Measurements from ENCODE around the gene SEBOX.
"Not testable (repeated sequence)": the region's sequence is repeated elsewhere in the genome, so short reads cannot be mapped to it uniquely, and the experiment has no call there.

The SEBOX gene

GRCh38 chr17:28340374-28340773 is 24.6 kb downstream of the SEBOX start:
- DNase-seq (ENCODE audit: low spot score), result no peak

- no peak for DNase-seq (ENCODE audit: low spot score)
Measured at GRCh38 chr17:28339431-28339830, 25.6 kb downstream of the SEBOX start.

- DNase-seq (ENCODE audit: low spot score), result not testable (repeated sequence)
Measured at GRCh38 chr17:28338769-28339212, 26.2 kb downstream of the SEBOX start.

GRCh38 chr17:28338056-28338768 is 26.8 kb downstream of the SEBOX start:
- DNase-seq (ENCODE audit: low spot score), result no peak

GRCh38 chr17:28335959-28336871 is 28.8 kb downstream of the SEBOX start:
- DNase-seq (ENCODE audit: low spot score), result peak; percentile 75

- peak; percentile 96 for DNase-seq (ENCODE audit: low spot score)
Measured at GRCh38 chr17:28335201-28335958, 29.6 kb downstream of the SEBOX start, which contains the start of the genes IFT20 and TNFAIP1. IFT20 (minus strand) TSS chr17:28335472; CDS start chr17:28331985, 3,487 bp downstream. TNFAIP1 (plus strand) TSS chr17:28335761; CDS start chr17:28339522, 3,761 bp downstream.

GRCh38 chr17:28334666-28335200 is 30.3 kb downstream of the SEBOX start:
- DNase-seq (ENCODE audit: low spot score), result no peak

GRCh38 chr17:28334171-28334570 is 30.8 kb downstream of the SEBOX start:
- DNase-seq (ENCODE audit: low spot score), result no peak

- no peak for DNase-seq (ENCODE audit: low spot score)
Measured at GRCh38 chr17:28333083-28333746, 31.8 kb downstream of the SEBOX start.

- DNase-seq (ENCODE audit: low spot score), result no peak
Measured at GRCh38 chr17:28331891-28332420, 33.0 kb downstream of the SEBOX start.

GRCh38 chr17:28330671-28331070 is 34.3 kb downstream of the SEBOX start:
- DNase-seq (ENCODE audit: low spot score), result no peak

GRCh38 chr17:28328325-28328724 is 36.7 kb downstream of the SEBOX start:
- DNase-seq (ENCODE audit: low spot score), result peak; percentile 35

GRCh38 chr17:28327709-28328108 is 37.3 kb downstream of the SEBOX start:
- DNase-seq (ENCODE audit: low spot score), result no peak

GRCh38 chr17:28327031-28327607 is 37.9 kb downstream of the SEBOX start:
- DNase-seq (ENCODE audit: low spot score), result no peak

- DNase-seq (ENCODE audit: low spot score), result no peak
Measured at GRCh38 chr17:28326114-28326513, 38.9 kb downstream of the SEBOX start.

- DNase-seq (ENCODE audit: low spot score), result no peak
Measured at GRCh38 chr17:28325211-28325610, 39.8 kb downstream of the SEBOX start.

- no peak for DNase-seq (ENCODE audit: low spot score)
Measured at GRCh38 chr17:28324781-28325180, 40.2 kb downstream of the SEBOX start.

GRCh38 chr17:28324267-28324745 is 40.7 kb downstream of the SEBOX start:
- DNase-seq (ENCODE audit: low spot score), result no peak

GRCh38 chr17:28320215-28321061 is 44.6 kb downstream of the SEBOX start:
- DNase-seq (ENCODE audit: low spot score), result no peak

- DNase-seq (ENCODE audit: low spot score), result no peak
Measured at GRCh38 chr17:28319598-28319935, 45.4 kb downstream of the SEBOX start.

Measured in AG08396 (cell line).